Activated naive CD8-positive, alpha-beta T cell treated with anti-CD3 and anti-CD28 coated beads, Interleukin-2, amount 50 U/mL, for 24 hours (primary cell): ENCODE results near the gene RNGTT.

ENCODE experiments used
- ATAC-seq: fragments of 150-1000 bp; cut with Tn5 transposase; one replicate; pipeline ENCODE4 v1.10.0; 2021
- DNase-seq: peaks from one replicate; pipeline ENCODE4 v3.0.0; 2021
- H3K27ac Mint-ChIP-seq: one replicate; pipeline ENCODE4 v1.8.0; 2021; ENCODE audit warnings: mild to moderate bottlenecking, mixed read lengths
- H3K27me3 Mint-ChIP-seq: one replicate; pipeline ENCODE4 v1.8.0; 2021; ENCODE audit warnings: mixed read lengths
- H3K36me3 Mint-ChIP-seq: one replicate; pipeline ENCODE4 v1.8.0; 2021; ENCODE audit warnings: low read depth, mixed read lengths
- H3K4me1 Mint-ChIP-seq: one replicate; pipeline ENCODE4 v1.8.0; 2021; ENCODE audit warnings: mixed read lengths
- H3K4me3 Mint-ChIP-seq: one replicate; pipeline ENCODE4 v1.8.0; 2021; ENCODE audit warnings: mild to moderate bottlenecking, moderate library complexity, mixed read lengths
- H3K9me3 Mint-ChIP-seq: one replicate; pipeline ENCODE4 v1.8.0; 2021; ENCODE audit warnings: mixed read lengths

The RNGTT gene

GRCh38 chr6:88653936-88654335 lies 309.5 kb downstream of the RNGTT start:
- H3K27me3 Mint-ChIP-seq = no peaks in the 10 kb centered on the region
- H3K36me3 Mint-ChIP-seq = peaks cover 22% of the 10 kb centered on the region
- H3K9me3 Mint-ChIP-seq = peaks cover 10% of the 10 kb centered on the region
- H3K4me1 Mint-ChIP-seq = peaks cover 5% of the 10 kb centered on the region
- no peak for DNase-seq
- H3K4me3 Mint-ChIP-seq = no peak overlapping the region
- ATAC-seq = no peak
- H3K27ac Mint-ChIP-seq = no peak overlapping the region

GRCh38 chr6:88651400-88651799 lies 312.0 kb downstream of the RNGTT start:
- Mint-ChIP-seq H3K36me3 (peaks cover 7% of the 10 kb centered on the region), H3K27me3 (no peaks in the 10 kb centered on the region), H3K4me1 (peaks cover 5% of the 10 kb centered on the region), H3K4me3 (no peak overlapping the region), H3K27ac (no peak overlapping the region), H3K9me3 (peaks cover 4% of the 10 kb centered on the region)
- no peak for DNase-seq
- ATAC-seq = no peak

GRCh38 chr6:88650979-88651378 lies 312.4 kb downstream of the RNGTT start:
- DNase-seq = no peak
- Mint-ChIP-seq H3K9me3 (peaks cover 4% of the 10 kb centered on the region), H3K4me1 (peaks cover 5% of the 10 kb centered on the region), H3K27ac (no peak overlapping the region), H3K36me3 (peaks cover 7% of the 10 kb centered on the region), H3K4me3 (no peak overlapping the region), H3K27me3 (no peaks in the 10 kb centered on the region)
- ATAC-seq = no peak

- Mint-ChIP-seq H3K27ac (peak overlapping the region; percentile 3), H3K4me3 (no peak overlapping the region), H3K36me3 (peaks cover 9% of the 10 kb centered on the region), H3K27me3 (no peaks in the 10 kb centered on the region), H3K4me1 (peaks cover 3% of the 10 kb centered on the region), H3K9me3 (peaks cover 4% of the 10 kb centered on the region)
- DNase-seq (no peak), ATAC-seq (no peak)
Observed at GRCh38 chr6:88650029-88650619, 313.3 kb downstream of the RNGTT start.

- peaks cover 14% of the 10 kb centered on the region for H3K4me1 Mint-ChIP-seq
- DNase-seq = no peak
- no peak overlapping the region for H3K4me3 Mint-ChIP-seq
- H3K9me3 Mint-ChIP-seq = no peaks in the 10 kb centered on the region
- H3K36me3 Mint-ChIP-seq = peaks cover 3% of the 10 kb centered on the region
- H3K27ac Mint-ChIP-seq = peak overlapping the region; percentile 8
- ATAC-seq = peak; percentile 65
- H3K27me3 Mint-ChIP-seq = no peaks in the 10 kb centered on the region
Observed at GRCh38 chr6:88641178-88641903, 322.1 kb downstream of the RNGTT start.

GRCh38 chr6:88637761-88638545 lies 325.5 kb downstream of the RNGTT start:
- Mint-ChIP-seq H3K27ac (no peak overlapping the region), H3K4me3 (no peak overlapping the region), H3K9me3 (no peaks in the 10 kb centered on the region), H3K27me3 (no peaks in the 10 kb centered on the region), H3K36me3 (no peaks in the 10 kb centered on the region), H3K4me1 (peaks cover 9% of the 10 kb centered on the region)
- ATAC-seq (no peak), DNase-seq (no peak)

- no peak for ATAC-seq
- Mint-ChIP-seq H3K9me3 (no peaks in the 10 kb centered on the region), H3K27me3 (no peaks in the 10 kb centered on the region), H3K4me3 (no peak overlapping the region), H3K4me1 (peaks cover 13% of the 10 kb centered on the region), H3K27ac (no peak overlapping the region), H3K36me3 (no peaks in the 10 kb centered on the region)
- no peak for DNase-seq
Observed at GRCh38 chr6:88636871-88637270, 326.5 kb downstream of the RNGTT start.

- Mint-ChIP-seq H3K9me3 (no peaks in the 10 kb centered on the region), H3K4me3 (no peak overlapping the region), H3K4me1 (peaks cover 18% of the 10 kb centered on the region), H3K27me3 (no peaks in the 10 kb centered on the region), H3K36me3 (no peaks in the 10 kb centered on the region), H3K27ac (no peak overlapping the region)
- ATAC-seq (no peak), DNase-seq (no peak)
Observed at GRCh38 chr6:88633782-88634181, 329.6 kb downstream of the RNGTT start.

GRCh38 chr6:88631830-88632229 lies 331.6 kb downstream of the RNGTT start:
- no peaks in the 10 kb centered on the region for H3K27me3 Mint-ChIP-seq
- ATAC-seq = no peak
- no peak overlapping the region for H3K27ac Mint-ChIP-seq

GRCh38 chr6:88629838-88630494 lies 333.5 kb downstream of the RNGTT start:
- Mint-ChIP-seq H3K4me3 (no peak overlapping the region), H3K27me3 (no peaks in the 10 kb centered on the region), H3K4me1 (peaks cover 18% of the 10 kb centered on the region), H3K9me3 (no peaks in the 10 kb centered on the region), H3K27ac (no peak overlapping the region), H3K36me3 (no peaks in the 10 kb centered on the region)
- DNase-seq = no peak
- ATAC-seq = peak; percentile 43

More at GRCh38 chr6:88631830-88632229, 331.6 kb downstream of the RNGTT start:
- Mint-ChIP-seq H3K9me3 (no peaks in the 10 kb centered on the region), H3K4me1 (peaks cover 18% of the 10 kb centered on the region), H3K36me3 (no peaks in the 10 kb centered on the region), H3K4me3 (no peak overlapping the region)
- no peak for DNase-seq

- ATAC-seq (no peak), DNase-seq (no peak)
- H3K27me3 Mint-ChIP-seq = no peaks in the 10 kb centered on the region
- H3K4me1 Mint-ChIP-seq = peaks cover 11% of the 10 kb centered on the region
- no peaks in the 10 kb centered on the region for H3K9me3 Mint-ChIP-seq
- H3K27ac Mint-ChIP-seq = no peak overlapping the region
- no peak overlapping the region for H3K4me3 Mint-ChIP-seq
- H3K36me3 Mint-ChIP-seq = peaks cover 4% of the 10 kb centered on the region
Observed at GRCh38 chr6:88626460-88626859, 337.0 kb downstream of the RNGTT start.

- Mint-ChIP-seq H3K4me1 (no peaks in the 10 kb centered on the region), H3K27me3 (no peaks in the 10 kb centered on the region), H3K9me3 (no peaks in the 10 kb centered on the region), H3K36me3 (peaks cover 14% of the 10 kb centered on the region), H3K27ac (no peak overlapping the region), H3K4me3 (no peak overlapping the region)
- ATAC-seq (no peak), DNase-seq (no peak)
Observed at GRCh38 chr6:88623531-88623930, 339.9 kb downstream of the RNGTT start.

- Mint-ChIP-seq H3K27ac (no peak overlapping the region), H3K36me3 (peaks cover 14% of the 10 kb centered on the region), H3K27me3 (no peaks in the 10 kb centered on the region), H3K4me3 (no peak overlapping the region), H3K4me1 (peaks cover 4% of the 10 kb centered on the region), H3K9me3 (no peaks in the 10 kb centered on the region)
- DNase-seq = no peak
- no peak for ATAC-seq
Observed at GRCh38 chr6:88619951-88620350, 343.5 kb downstream of the RNGTT start.

GRCh38 chr6:88616380-88616779 lies 347.0 kb downstream of the RNGTT start:
- no peaks in the 10 kb centered on the region for H3K27me3 Mint-ChIP-seq
- ATAC-seq (no peak), DNase-seq (no peak)
- no peak overlapping the region for H3K4me3 Mint-ChIP-seq
- H3K36me3 Mint-ChIP-seq = peaks cover 39% of the 10 kb centered on the region
- no peak overlapping the region for H3K27ac Mint-ChIP-seq
- no peaks in the 10 kb centered on the region for H3K9me3 Mint-ChIP-seq
- peaks cover 7% of the 10 kb centered on the region for H3K4me1 Mint-ChIP-seq
